NCI-H1092 treated with DMSO at 0.1 percent for 48 hours (cell line): ENCODE data around the gene RPS29.

Source experiments
- DNase-seq: peaks from one replicate; lab custom pipeline; 2025; lab: John Stamatoyannopoulos, UW

The RPS29 gene

GRCh38 chr14:49550286-49551184 is 35.6 kb downstream of the RPS29 start:
- DNase-seq: peak; percentile 17

GRCh38 chr14:49549881-49550280 is 36.3 kb downstream of the RPS29 start:
- no peak for DNase-seq

- DNase-seq: no peak
These were observed 36.7 kb downstream of the RPS29 start for GRCh38 chr14:49549446-49549845.

GRCh38 chr14:49546766-49547165 is 39.4 kb downstream of the RPS29 start:
- no peak for DNase-seq

- no peak for DNase-seq
These were observed 40.5 kb downstream of the RPS29 start for GRCh38 chr14:49545716-49546115.

- DNase-seq: no peak
These were observed 41.1 kb downstream of the RPS29 start for GRCh38 chr14:49545071-49545470.

GRCh38 chr14:49541049-49541448 is 45.1 kb downstream of the RPS29 start:
- no peak for DNase-seq

- no peak for DNase-seq
These were observed 47.3 kb downstream of the RPS29 start for GRCh38 chr14:49538852-49539251.
